Astrocyte of the hippocampus (primary cell): ENCODE data around the gene GRAP2.
"Not testable (repeated sequence)": the region's sequence is repeated elsewhere in the genome, so short reads cannot be mapped to it uniquely, and the experiment has no call there.

ENCODE experiments used
- DNase-seq: peaks from one replicate; pipeline ENCODE4 v3.0.0; 2011; ENCODE audit warnings: low read depth, low spot score

The GRAP2 gene

DNA sequence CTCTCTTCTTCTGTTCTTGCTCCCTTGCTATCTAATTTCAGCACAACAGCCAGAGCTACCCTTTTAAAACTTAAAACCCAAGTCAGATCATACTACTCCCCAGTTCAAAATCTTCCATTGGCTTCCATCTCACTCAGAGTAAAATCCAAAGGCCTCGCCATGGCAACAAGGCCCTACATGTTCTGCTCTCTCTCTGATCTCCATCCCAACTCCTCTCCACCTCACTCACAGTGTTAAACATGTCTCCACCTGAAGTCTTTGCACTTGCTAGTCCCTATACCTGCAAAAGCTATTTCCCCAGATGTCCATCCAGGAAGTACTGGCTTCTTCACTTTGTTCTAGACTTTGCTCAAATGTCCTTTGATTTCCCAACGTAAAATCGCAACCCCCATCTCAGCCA is 3.0 kb upstream of the GRAP2 start:
- DNase-seq = no peak

- DNase-seq = no peak
Observed at GRCh38 chr22:39898997-39899396, 1.9 kb upstream of the GRAP2 start.

- no peak for DNase-seq
Observed at GRCh38 chr22:39901565-39902146, 772 bp downstream of the GRAP2 start.

GRCh38 chr22:39904024-39904423 is 3.1 kb downstream of the GRAP2 start:
- DNase-seq = not testable (repeated sequence)

DNA sequence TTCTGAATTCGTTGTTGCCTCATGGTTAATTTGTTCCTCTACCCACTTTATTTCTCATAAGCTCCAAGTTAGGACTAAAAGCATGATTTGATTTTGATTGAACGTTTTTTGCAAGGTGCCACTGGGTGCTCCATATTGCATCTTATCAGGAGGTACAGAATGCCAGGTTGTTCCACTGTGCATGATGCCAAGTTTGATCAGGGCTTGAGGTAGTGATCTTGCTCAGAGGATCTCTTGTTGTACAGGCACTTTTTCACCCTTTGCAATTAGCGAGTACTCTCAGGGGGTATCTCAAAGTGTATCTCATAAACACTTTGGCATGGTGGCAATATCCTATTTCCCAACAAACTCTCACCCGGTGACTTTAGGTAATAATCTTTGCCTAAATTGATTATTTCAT is 4.0 kb downstream of the GRAP2 start:
- DNase-seq = no peak

DNA sequence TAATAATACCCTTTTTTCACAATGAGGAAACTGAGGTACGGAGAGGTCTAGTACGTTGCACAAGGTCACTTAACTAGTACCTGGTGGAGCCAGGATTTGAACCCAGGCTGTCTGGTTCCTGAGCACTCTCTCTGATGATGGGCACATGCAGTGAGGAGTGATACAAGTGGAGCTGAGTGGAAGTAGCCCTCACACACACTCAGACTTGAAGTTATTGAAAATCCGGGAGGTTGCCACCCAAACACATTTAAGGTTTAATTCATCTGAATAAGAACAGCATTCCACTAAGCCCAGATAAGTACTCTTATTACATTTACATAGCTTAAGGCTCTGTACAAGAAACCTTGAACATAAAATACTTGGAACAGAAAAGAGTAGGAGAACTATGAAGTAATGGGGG is 4.8 kb downstream of the GRAP2 start:
- no peak for DNase-seq

DNA sequence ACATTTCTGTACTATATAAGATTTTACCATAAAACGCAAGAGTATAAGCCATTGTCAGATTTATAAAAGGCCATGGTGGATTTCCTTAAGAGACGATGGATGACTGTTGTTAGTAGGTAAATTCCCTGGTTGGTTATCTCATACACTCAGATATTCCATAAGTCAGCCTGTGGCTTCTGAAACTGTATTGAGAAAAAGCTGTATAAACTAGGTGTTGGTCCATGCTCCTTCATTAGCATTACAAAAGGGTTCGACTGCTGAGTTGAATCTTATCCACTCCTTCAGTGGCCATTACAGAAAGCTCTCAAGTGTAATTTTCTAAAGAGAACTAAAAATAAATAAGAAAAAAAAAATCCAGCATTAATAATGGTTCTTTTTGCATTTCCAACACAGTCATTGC is 5.3 kb downstream of the GRAP2 start:
- DNase-seq = no peak

DNA sequence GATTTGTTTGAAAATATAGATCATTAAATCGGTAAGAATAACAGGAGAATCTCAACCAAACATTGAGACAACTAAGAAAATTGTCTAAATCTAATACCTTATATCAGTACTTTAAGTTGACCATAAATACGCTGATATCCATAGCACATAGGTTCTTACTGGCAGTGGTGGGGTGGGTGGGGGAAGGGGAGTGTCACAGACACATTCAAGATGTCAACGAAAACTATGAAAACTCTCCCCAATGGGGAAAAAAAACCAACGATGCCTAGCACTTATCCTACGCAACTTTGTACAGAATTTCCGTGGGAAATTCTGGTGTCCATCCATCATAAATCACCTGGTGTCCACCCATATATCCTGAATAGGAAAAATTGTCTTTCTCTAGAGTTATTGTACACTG is 6.2 kb downstream of the GRAP2 start:
- DNase-seq = no peak

GRCh38 chr22:39907605-39908097 is 6.8 kb downstream of the GRAP2 start:
- DNase-seq = no peak

DNA sequence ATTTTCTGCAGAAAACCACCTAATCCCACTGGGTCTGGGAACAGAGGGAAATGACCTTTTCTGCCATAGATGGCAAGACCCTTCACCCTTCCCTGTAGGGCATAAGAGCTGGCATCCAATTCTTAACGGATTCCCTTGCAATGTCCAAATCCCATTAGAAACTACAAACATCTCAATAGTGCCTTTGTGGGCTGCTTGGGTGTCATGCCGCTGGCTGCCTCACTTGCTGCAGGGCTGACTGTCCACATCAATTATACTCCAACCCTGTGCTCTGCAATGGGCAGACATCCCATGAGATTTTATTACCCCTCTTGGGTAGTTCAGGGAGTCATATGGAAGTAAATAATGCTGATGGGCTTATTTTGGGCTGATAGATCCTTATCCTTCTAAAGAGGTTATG is 7.3 kb downstream of the GRAP2 start:
- DNase-seq = no peak

DNA sequence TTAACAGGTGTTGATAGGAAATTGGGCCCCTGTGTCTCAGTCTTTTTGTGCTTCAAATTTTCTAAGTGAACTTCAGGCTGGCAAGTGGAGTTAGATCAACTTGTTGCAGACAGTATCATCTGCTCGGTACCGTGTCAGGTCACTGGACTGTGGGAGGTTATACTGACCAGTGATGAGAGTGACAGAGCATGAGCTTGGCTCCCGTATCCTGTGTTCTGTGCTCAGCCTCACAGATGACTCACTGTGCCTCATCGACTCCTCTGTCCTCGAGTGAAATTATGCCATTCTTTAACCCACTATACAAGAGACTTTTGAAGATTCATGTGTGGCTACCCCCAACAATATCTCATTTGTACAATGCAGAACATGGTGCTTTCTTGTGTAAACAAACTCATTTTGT is 7.9 kb downstream of the GRAP2 start:
- DNase-seq = no peak

DNA sequence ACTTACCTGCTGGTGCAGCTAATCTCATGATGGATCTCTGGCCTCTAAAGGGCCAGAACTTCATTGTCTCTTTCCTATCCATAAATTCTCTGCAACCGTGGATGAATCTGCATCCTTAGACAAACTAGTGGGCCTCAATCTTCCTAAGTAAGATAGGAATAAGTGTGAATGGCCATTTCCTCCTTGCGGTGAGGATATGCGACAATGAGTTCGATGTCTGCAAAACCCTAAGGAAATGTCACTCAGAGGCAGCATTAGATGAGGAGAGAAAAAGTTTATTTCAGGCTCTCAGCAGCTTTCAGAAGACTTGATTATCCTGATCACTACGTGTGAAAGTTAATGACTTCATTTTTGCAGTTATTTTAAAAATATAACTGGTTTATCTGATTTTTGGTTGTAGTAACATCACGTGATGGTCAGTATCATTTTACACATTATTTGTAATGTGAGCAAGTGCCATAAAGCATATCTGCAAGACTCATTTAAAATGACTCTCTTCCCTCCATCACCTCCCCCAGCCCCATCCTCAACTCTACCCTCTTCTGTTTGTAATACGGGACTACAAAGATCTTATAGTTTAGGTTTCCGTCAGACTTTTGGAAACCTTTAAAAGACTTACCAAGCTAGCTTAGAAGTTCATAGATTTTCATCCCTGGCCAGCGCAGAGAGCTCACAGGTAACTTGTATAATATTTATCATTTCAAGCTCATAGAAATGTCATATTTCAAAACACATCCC is 10.2 kb downstream of the GRAP2 start:
- no peak for DNase-seq

DNA sequence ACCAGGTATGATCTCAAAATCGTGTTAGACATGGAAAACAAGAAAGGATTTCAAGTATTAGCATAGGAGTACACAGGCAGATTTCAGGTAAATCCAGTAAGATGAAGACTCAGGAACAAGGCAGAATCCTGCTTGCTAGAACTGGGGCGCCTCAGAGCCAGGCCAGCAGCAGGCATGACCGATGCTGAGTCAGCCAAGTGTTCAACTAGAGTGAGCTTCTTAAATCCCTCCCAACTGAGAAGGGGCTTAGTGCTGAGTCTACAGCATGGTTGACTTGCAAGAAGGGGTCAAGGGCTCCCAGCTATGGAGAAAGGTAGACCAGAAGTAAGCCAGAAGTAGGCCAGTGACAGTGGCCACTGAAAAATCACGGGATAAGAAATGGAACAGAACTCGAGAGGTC is 12.4 kb downstream of the GRAP2 start:
- DNase-seq = no peak

DNA sequence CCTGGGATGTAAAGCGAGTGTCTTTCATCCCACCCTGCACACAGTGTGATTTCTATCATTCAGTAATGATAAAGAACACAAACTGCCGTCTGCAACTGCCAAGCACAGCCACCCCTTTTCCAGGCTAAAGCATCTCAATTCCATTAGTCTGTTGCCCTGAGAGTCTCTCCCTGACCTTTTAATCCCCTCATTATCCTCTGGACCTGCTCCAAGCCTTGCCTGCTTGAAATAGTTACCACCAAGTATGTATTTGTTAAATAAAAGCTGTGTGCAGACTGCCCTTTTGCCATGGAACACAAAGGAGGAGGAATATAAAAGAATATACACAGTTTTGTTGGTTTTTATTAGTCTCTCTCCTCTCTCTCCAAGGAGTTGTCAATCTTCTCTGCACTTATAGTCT is 13.0 kb downstream of the GRAP2 start:
- no peak for DNase-seq

- no peak for DNase-seq
Observed at GRCh38 chr22:39914584-39914983, 13.7 kb downstream of the GRAP2 start.

DNA sequence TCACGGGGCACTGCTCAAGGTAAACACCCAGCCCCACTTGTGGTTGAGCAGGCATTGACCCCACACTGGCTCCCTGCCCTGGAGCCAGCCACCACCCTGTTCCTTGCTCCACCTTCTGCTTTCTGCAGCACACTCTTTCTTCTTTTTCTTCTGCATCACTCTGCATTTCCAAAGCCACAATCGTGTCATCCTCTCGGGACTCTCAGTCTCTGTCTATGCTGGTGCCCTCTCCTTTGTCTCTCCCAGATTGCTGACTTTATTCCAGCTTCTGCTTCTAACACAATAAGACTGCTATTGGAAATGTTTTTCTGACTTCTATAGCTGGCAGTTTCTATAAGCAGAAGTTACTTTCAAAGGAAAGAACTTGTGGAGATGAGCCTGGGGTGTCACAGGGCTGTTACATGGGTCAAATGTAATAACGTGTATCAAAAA is 14.4 kb downstream of the GRAP2 start:
- DNase-seq = no peak

GRCh38 chr22:39916496-39916895 is 15.6 kb downstream of the GRAP2 start:
- no peak for DNase-seq

DNA sequence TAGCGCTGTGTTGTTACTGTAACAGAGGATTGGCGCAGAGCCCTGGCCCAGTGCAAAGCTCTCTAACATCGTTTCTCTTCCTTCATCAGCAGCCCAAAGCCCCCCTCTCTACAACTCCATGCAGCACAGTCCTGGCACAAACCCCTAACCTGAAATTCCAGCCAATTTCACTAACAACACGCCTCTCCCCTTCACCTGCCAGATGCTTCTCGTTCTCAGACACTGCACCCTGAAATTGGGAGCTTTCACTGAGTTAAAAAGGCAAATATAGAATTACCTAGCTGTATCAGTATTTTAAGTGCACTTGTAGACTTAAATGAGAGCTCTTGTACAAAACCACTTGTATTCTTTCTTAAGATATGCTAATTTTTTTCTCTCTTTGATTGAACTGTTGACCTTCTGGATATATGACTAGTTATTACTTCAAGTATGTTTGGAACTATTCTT is 16.3 kb downstream of the GRAP2 start:
- no peak for DNase-seq

GRCh38 chr22:39917776-39918495 is 17.1 kb downstream of the GRAP2 start:
- DNase-seq = no peak

DNA sequence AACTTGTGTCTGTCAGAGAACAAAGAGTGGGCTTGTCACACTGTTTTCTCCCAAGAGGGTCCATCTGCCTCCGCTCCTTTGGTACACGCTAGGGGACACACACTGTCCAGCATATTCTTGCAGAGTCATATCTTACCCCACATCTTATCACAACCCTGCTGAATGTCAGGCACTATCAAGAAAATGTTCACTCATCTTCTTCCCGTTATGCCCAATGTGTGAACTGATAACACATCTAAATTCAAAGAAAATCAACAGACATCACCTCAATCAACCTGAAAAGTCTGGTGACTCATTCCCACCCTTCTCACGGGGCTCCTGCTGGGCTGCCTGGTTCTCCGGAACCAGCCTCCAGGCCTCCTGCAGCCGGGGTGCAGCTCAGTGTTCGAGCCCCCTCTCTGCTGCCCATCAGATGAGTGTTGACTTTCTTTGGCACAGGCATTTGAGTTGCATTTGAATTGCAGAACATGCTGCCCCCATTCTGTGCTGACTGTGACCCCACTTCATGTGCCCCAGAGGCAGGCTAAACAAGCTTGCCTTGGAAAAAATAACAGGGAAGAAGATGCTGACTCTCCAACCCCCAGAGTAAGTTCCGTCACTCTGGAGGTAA is 19.4 kb downstream of the GRAP2 start:
- no peak for DNase-seq

DNA sequence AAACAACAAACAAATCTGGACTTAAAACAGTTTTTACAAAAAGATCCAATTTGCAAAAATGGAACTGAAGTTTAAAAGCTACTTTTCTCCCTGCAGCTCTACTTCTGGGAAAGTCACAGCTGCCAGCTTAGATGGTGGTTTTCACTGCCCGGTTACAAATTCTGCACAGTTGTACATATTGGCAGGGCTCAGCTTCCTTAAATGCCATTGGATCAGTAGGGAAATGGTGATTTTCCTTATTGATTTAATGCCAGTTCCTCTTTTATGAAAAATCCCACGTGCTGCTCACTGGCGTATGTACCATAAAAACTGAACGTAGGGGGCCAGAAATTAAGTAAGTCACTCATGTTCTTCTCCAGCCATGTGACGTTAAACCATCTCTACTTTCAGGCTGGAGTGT is 22.8 kb downstream of the GRAP2 start:
- DNase-seq = no peak

DNA sequence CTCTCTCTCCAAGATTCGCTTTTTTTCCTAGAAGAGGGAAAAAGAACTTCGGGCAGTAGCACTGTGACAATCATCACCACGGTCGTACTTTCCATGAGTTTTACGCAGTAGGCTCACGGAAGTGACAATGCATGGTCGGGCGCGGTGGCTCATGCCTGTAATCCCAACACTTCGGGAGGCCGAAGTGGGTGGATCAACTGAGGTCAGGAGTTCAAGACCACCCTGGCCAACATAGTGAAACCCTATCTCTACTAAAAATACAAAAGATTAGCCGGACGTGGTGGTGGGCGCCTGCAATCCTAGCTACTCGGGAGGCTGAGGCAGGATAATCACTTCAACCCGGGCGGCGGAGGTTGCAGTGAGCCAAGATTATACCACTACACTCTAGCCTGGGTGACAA is 23.4 kb downstream of the GRAP2 start:
- DNase-seq = no peak
